ENCODE data around the gene PCNT. TPM values are rescaled to one million over a fixed set of nuclear protein-coding genes. Genes with fewer than 3 reads are reported as not detected.
A peak's percentile ranks its signal among the peaks of the same experiment; 100 is the strongest.

The PCNT gene
- total and polyA plus RNA-seq, 9 of the 15 experiments (the other 6 are each of a cell fraction or from before 2014, with no cell fraction given) = 9.1 to 53.5 (median 31.3) TPM

- TF ChIP-seq TAF15 (IDR thresholded peaks at IDR 0.05; ENCODE audit: low read depth, low read length) (no peak), ZNF639 (CRISPR knock-in tag; conservative IDR thresholded peaks at IDR 0.05 in 1 of 2, IDR thresholded peaks at IDR 0.05 in 1 of 2) (no peak), STAG1 (CRISPR knock-in tag; IDR thresholded peaks at IDR 0.05; ENCODE audit: borderline replicate concordance) (no peak), ASH1L (IDR thresholded peaks at IDR 0.05; ENCODE audit: borderline replicate concordance, low read depth, partially characterized antibody) (no peak), CREB1 (IDR thresholded peaks at IDR 0.05) (no peak), CREB1 (CRISPR knock-in tag; IDR thresholded peaks at IDR 0.05) (no peak), DPF2 (IDR thresholded peaks at IDR 0.05) (peak; percentile 82), TEAD4 (IDR thresholded peaks at IDR 0.05; ENCODE audit: low read length) (peak; percentile 61), TEAD4 (CRISPR knock-in tag; IDR thresholded peaks at IDR 0.05; ENCODE audit: borderline replicate concordance) (no peak), SPI1 (IDR thresholded peaks at IDR 0.05; ENCODE audit: borderline replicate concordance, low read depth, low read length) (peak; percentile 85), ZNF76 (CRISPR knock-in tag; IDR thresholded peaks at IDR 0.05; ENCODE audit: borderline replicate concordance) (no peak), ATF3 (IDR thresholded peaks at IDR 0.05) (peak; percentile 49; the same call in 1 of the 2 replicates), ATF3 (CRISPR knock-in tag; conservative IDR thresholded peaks at IDR 0.05) (no peak), BACH1 (tag; IDR thresholded peaks at IDR 0.05) (no peak), NFE2L1 (tag; IDR thresholded peaks at IDR 0.05; ENCODE audit: borderline replicate concordance, low read depth) (no peak), ZNF12 (CRISPR knock-in tag; IDR thresholded peaks at IDR 0.05) (no peak), MCM5 (IDR thresholded peaks at IDR 0.05; ENCODE audit: low read depth) (no peak), GTF2F1 (IDR thresholded peaks at IDR 0.05; ENCODE audit: low read depth, low read length) (no peak), NCOA2 (IDR thresholded peaks at IDR 0.05; ENCODE audit: partially characterized antibody in 2 of 2) (no peak), JUN (IDR thresholded peaks at IDR 0.05; ENCODE audit: borderline replicate concordance, low read depth, low read length) (no peak), JUN (CRISPR knock-in tag; IDR thresholded peaks at IDR 0.05; ENCODE audit: borderline replicate concordance) (0 out of 2 replicates have a peak, but pooled peaks have one; percentile 26), TGIF2 (CRISPR knock-in tag; IDR thresholded peaks at IDR 0.05) (no peak), ZNF282 (CRISPR knock-in tag; IDR thresholded peaks at IDR 0.05) (no peak), ZNF217 (CRISPR knock-in tag; IDR thresholded peaks at IDR 0.05) (no peak), NR4A1 (CRISPR knock-in tag; IDR thresholded peaks at IDR 0.05) (no peak), NR4A1 (tag; IDR thresholded peaks at IDR 0.05) (no peak; the same call in 1 of the 2 replicates)
Observed at GRCh38 chr21:46294647-46295176, 29.2 kb upstream of the PCNT start (continued).
